ENCODE measurements around the gene CACNA1S. TPM values are rescaled to one million over a fixed set of nuclear protein-coding genes. Genes with fewer than 3 reads are reported as not detected.

CACNA1S gene
- total RNA-seq, 1 donor from 2014 or later, result 0.07 TPM

DNA sequence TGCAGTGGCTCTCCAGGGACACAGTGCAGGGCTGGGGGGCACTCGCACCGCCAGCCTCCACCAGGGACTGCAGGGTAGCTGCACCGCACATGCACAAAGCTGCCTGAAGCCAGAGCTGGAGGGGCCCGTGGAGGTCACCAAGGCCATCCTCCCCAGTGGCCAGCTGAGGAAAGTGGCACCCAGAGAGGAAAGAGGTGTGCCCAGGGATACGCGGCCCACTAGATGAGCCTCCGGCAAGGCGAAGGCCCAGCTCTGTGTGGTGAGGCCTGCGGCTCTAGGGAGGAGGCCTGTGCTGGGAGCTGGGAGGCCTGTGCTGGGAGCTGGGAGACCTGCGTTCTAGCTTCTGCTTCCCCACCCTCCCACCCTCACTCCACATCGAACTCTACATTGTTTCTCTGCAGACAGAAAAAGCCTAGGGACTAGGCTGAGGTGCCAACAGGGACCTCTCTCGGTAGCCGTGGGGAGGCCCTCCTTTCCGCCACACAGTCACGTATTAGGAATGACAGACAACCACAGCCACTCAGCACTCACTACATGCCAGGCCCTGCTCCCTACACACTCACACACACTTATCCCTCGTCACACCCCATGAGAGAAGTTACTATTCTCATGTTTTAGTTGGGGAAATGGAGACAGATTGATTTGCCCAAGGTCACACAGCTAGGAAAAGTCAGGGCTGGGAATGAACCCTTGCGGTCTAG is 15.7 kb upstream of the CACNA1S start:
- Mint-ChIP-seq H3K4me3 (no peak overlapping the region), H3K27me3 (ENCODE audit: low read depth) (no peaks in the 10 kb centered on the region), H3K4me1 (no peaks in the 10 kb centered on the region), H3K36me3 (ENCODE audit: low read depth) (peaks cover 14% of the 10 kb centered on the region), H3K9me3 (peaks cover 6% of the 10 kb centered on the region), H3K27ac (ENCODE audit: unreplicated experiment) (no peak overlapping the region)
- TF ChIP-seq, protein P1, sequence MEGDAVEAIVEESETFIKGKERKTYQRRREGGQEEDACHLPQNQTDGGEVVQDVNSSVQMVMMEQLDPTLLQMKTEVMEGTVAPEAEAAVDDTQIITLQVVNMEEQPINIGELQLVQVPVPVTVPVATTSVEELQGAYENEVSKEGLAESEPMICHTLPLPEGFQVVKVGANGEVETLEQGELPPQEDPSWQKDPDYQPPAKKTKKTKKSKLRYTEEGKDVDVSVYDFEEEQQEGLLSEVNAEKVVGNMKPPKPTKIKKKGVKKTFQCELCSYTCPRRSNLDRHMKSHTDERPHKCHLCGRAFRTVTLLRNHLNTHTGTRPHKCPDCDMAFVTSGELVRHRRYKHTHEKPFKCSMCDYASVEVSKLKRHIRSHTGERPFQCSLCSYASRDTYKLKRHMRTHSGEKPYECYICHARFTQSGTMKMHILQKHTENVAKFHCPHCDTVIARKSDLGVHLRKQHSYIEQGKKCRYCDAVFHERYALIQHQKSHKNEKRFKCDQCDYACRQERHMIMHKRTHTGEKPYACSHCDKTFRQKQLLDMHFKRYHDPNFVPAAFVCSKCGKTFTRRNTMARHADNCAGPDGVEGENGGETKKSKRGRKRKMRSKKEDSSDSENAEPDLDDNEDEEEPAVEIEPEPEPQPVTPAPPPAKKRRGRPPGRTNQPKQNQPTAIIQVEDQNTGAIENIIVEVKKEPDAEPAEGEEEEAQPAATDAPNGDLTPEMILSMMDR (conservative IDR thresholded peaks at IDR 0.05), result no peak
- DNase-seq (ENCODE audit: low read depth, low spot score), result no peak

DNA sequence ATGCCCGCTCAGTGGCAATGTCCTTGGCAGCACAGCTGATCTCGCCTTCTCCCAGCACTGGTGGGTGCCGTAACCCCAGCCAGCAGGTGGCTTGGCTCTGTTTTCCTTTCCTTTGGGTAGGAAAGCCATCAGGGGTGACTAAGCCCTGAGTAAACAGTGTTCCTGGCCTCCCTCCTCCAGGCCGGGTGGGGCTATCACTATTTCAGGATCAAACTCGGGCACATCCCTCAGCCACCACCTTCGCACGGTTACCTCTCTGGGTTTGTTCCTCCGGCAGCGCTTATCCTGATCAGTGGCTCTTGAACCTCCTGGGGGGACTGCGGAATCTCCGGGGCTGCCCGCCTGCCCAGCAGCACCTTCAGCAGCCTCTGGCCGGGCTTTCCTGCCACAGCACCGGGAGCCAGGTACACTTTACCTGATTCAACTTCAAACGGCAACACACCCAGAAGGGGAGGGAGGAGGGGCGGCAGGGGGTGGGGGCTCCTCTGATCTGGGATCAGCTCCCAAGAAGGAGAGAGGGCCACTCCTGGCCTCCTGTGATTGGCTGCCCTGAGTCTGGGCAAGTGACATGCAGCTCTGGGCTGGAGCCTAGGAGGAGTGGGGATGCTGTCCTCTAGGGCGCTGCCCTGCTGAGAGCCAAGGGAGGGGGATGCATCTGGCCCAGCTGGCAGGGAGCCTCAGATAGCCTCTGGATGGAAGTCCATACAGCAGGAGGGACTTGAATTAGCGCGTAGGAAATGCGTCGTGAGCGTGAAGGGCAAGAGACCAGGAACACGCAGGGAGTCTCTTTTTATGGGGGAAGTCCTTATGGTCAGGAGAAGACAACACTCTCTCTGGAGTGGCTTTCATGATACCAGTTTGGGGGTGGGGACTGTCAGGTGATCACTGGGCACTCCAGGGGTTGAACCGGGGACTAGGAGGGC is 14.9 kb upstream of the CACNA1S start, which contains the start of gene ASCL5:
Gene ASCL5, minus strand, starts transcription at position 353 of the 923 bp plus-strand sequence. CDS start 11,812 bp downstream, outside the sequence.
- peaks cover 9% of the 10 kb centered on the region for H3K36me3 Mint-ChIP-seq (ENCODE audit: low read depth)
- H3K9me3 Mint-ChIP-seq, result peaks cover 6% of the 10 kb centered on the region
- no peak within 1 kb of the TSS for H3K4me3 Mint-ChIP-seq
- no peak for DNase-seq (ENCODE audit: low read depth, low spot score)
- no peaks in the 10 kb centered on the region for H3K27me3 Mint-ChIP-seq (ENCODE audit: low read depth)
- H3K4me1 Mint-ChIP-seq, result no peaks in the 10 kb centered on the region
- TF ChIP-seq, protein P1 (conservative IDR thresholded peaks at IDR 0.05), result no peak
- no peak within 1 kb of the TSS for H3K27ac Mint-ChIP-seq (ENCODE audit: unreplicated experiment)

DNA sequence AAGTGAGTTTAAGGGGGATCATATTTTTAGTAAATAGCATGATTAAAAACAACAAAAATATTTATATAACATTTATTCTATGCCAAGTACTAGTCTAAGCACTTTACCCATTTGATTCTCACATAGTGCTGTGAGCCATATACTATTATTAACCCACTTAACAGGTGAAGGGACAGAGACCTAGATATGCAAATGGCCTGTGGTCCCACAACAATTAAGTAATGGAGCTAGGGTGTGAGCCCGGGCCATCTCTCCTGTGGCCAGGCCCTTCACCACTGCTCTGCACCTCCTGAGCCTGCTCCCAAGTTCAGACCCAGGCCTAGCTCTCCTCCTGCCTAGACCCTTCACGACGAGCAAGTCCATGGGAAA is 14.2 kb upstream of the CACNA1S start:
- no peaks in the 10 kb centered on the region for H3K4me1 Mint-ChIP-seq
- DNase-seq (ENCODE audit: low read depth, low spot score), result no peak
- no peak overlapping the region for H3K4me3 Mint-ChIP-seq
- no peak overlapping the region for H3K27ac Mint-ChIP-seq (ENCODE audit: unreplicated experiment)
- no peaks in the 10 kb centered on the region for H3K27me3 Mint-ChIP-seq (ENCODE audit: low read depth)
- TF ChIP-seq, protein P1 (conservative IDR thresholded peaks at IDR 0.05), result no peak
- H3K9me3 Mint-ChIP-seq, result peaks cover 3% of the 10 kb centered on the region
- H3K36me3 Mint-ChIP-seq (ENCODE audit: low read depth), result peaks cover 3% of the 10 kb centered on the region

DNA sequence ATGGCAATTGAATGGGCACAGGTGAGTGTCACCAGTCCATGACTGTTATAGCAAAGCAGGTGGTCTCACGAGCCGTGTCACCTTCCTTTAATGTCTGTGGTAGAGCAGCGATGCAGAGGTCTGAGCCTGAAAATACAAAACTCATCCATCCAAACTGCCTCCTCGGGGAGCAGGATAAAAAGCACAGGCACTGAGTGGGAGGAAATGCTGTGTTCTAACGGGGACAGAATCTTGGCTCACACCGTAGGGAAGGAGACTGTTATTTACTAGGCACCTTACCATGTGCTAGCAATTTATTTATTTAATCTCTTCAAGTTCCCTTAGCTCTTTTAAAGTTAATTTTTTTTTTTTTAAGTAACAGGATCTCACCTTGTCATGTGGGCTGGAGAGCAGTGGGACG is 13.6 kb upstream of the CACNA1S start:
- no peak for DNase-seq (ENCODE audit: low read depth, low spot score)
- peaks cover 3% of the 10 kb centered on the region for H3K9me3 Mint-ChIP-seq
- no peaks in the 10 kb centered on the region for H3K4me1 Mint-ChIP-seq
- TF ChIP-seq, protein P1 (conservative IDR thresholded peaks at IDR 0.05), result no peak
- H3K27me3 Mint-ChIP-seq (ENCODE audit: low read depth), result peaks cover 2% of the 10 kb centered on the region
- H3K27ac Mint-ChIP-seq (ENCODE audit: unreplicated experiment), result no peak overlapping the region
- peaks cover 3% of the 10 kb centered on the region for H3K36me3 Mint-ChIP-seq (ENCODE audit: low read depth)
- no peak overlapping the region for H3K4me3 Mint-ChIP-seq

DNA sequence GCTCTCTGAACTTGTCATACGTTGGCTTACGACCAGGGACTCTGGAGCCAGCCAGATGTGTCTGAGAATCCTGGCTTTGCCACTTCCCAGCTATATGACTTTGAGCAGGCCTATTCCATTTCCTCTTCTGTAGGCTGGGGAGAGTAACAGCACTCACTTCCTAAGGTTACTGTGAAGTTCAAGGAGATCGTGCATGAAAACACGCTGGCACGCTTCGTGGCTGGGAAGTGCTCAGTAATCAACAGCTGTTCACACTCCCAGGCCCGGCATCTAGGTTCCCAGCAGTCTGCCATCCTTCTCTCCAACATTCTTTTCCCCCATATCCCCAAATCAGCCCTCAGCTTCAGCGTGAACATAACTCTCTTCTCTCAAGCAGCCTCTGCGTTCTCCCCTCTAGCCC is 12.8 kb upstream of the CACNA1S start:
- Mint-ChIP-seq H3K4me3 (no peak overlapping the region), H3K9me3 (peaks cover under 1% of the 10 kb centered on the region), H3K27me3 (ENCODE audit: low read depth) (peaks cover 2% of the 10 kb centered on the region), H3K4me1 (no peaks in the 10 kb centered on the region), H3K36me3 (ENCODE audit: low read depth) (no peaks in the 10 kb centered on the region), H3K27ac (ENCODE audit: unreplicated experiment) (no peak overlapping the region)
- TF ChIP-seq, protein P1 (conservative IDR thresholded peaks at IDR 0.05), result no peak
- DNase-seq (ENCODE audit: low read depth, low spot score), result no peak

Measured in neural crest cell (in vitro differentiated cells).